Adrenal gland (tissue), 19 donors: Measurements from ENCODE around the gene CISH. TPM values are rescaled to one million over a fixed set of nuclear protein-coding genes. Genes with fewer than 3 reads are reported as not detected.

Experiments used
- DNase-seq, 7 donors: peaks; one replicate each; pipeline ENCODE4 v3.0.0-alpha.2; 2019 to 2020
- H3K27ac ChIP-seq, 5 donors: fragments of 200-600 bp; sonication (generic) in 4 of 5; 1 replicate in 3 of 5; 2 replicates in 2 of 5; pipeline versions ENCODE4 v1.5.1 to v1.8.0; 2016 to 2020; ENCODE audit warnings: mild to moderate bottlenecking in 1 of 5
- H3K27me3 ChIP-seq: fragments of 200-600 bp; 2 replicates; pipeline ENCODE4 v1.8.0; 2021
- H3K36me3 ChIP-seq, 2 donors: fragments of 200-600 bp; replicated peaks in 1 of 2; 1 replicate in 1 of 2; 2 replicates in 1 of 2; pipeline versions ENCODE4 v1.5.1 to v1.8.0; 2018 to 2022
- H3K4me1 ChIP-seq, 2 donors: fragments of 200-600 bp; replicated peaks in 1 of 2; 1 replicate in 1 of 2; 2 replicates in 1 of 2; pipeline versions ENCODE4 v1.5.1 to v1.8.0; 2018 to 2021
- H3K4me3 ChIP-seq, 4 donors: fragments of 200-600 bp; sonication (generic) in 3 of 4; one replicate each; pipeline ENCODE4 v1.5.1; 2016 to 2018
- H3K9me3 ChIP-seq, 3 donors: fragments of 200-600 bp; sonication (generic) in 1 of 3; replicated peaks in 1 of 3; 1 replicate in 2 of 3; 2 replicates in 1 of 3; pipeline versions ENCODE4 v1.5.1 to v1.8.0; 2016 to 2021
- CTCF ChIP-seq, 6 experiments: fragments of 450-650 bp in 4 of 6; fragments of 200-600 bp in 2 of 6; sonication (generic) in 1 of 6; IDR thresholded peaks; 1 replicate in 5 of 6; 2 replicates in 1 of 6; pipeline versions ENCODE4 v1.5.1 to v1.8.0; 2016 to 2021; ENCODE audit warnings: antibody characterized with exemption in 6 of 6, mild to moderate bottlenecking in 2 of 6, moderate library complexity in 1 of 6
- POLR2A ChIP-seq, 2 donors: fragments of 450-650 bp; IDR thresholded peaks; one replicate each; pipeline ENCODE4 v1.6.1; 2017; ENCODE audit warnings: antibody characterized with exemption in 2 of 2, mild to moderate bottlenecking in 2 of 2, moderate library complexity in 1 of 2
- WGBS, 4 donors: extraction: QIAGEN DNeasy Blood & Tissue Kit in 2 of 4; methylation state at CpG; one replicate each; pipeline versions ENCODE4 v1.1.5 to v1.1.7; 2013 to 2017; 5-methylcytosine and 5-hydroxymethylcytosine counted together
- intact Hi-C, 2 donors: fragments of 100-400 bp; cut with DNase I; formaldehyde crosslinking; loops; one replicate each; pipeline versions ENCODE4 v1.14.1 to v1.15.0; 2022 to 2023
- long read RNA-seq, 10 donors: library from polyadenylated mRNA in 3 of 10; unstranded in 2 of 10; stranded (forward) in 1 of 10; transcript quantifications; one replicate each; pipeline ENCODE4 v2.0.0 and lab custom pipeline, GENCODE V29; 2021 to 2026
- polyA plus RNA-seq, 3 donors: library from polyadenylated mRNA; stranded (reverse); fragments of 200-250 nt in 2 of 3; fragments of 350-450 nt in 1 of 3; fragmentation: Illumina TruSeq in 1 of 3; extraction: RNeasy Lipid Tissue Mini Kit (QIAGEN cat#74804) in 1 of 3; gene quantifications; one replicate each; pipeline ENCODE4 v1.2.3, GENCODE V29; 2013 to 2014
- total RNA-seq, 9 donors: library from RNA; depleted of rRNA in 4 of 9; stranded (reverse); fragments of >200 nt in 4 of 9; fragments of 120-200 nt in 1 of 9; fragmentation: NEBNext Ultra II Directional in 1 of 9; extraction: Animal tissue kit (Norgen Biotek cat#: 25700) in 1 of 9; gene quantifications; one replicate each; pipeline versions ENCODE4 v1.1.0 to v1.2.4, GENCODE V29; 2013 to 2023
- donor health status: healthy with polysubstance abuse.
- donor health status: Bipolar disorder and iron deficiency.
- donor health status: DM: yes; HTN: yes; CAD: no.
- donor health status: DM: no; HTN: no; CAD: no.
- donor health status: DM: no; HTN: no; CAD: no.
- donor health status: DM: yes; HTN: yes; CAD: no.

The CISH gene
- total RNA-seq (10 to 100 TPM in 2 of 9 donors, 1 to 10 TPM in 7; 2.3 to 12.6 (median 5.2) TPM), polyA plus RNA-seq (1 to 10 TPM; 1.8 to 9.1 (median 4.7) TPM)
- long read RNA-seq, donor 1, full-length matches to known transcripts = 3 of 3 reads
- long read RNA-seq, donor 1, partial matches to known transcripts = 0 of 3 reads
- long read RNA-seq, donor 1, other reads (novel, unspliced or antisense) = 0 of 3 reads
- long read RNA-seq, donor 2, full-length matches to known transcripts = 2 of 2 reads
- long read RNA-seq, donor 2, partial matches to known transcripts = 0 of 2 reads
- long read RNA-seq, donor 2, other reads (novel, unspliced or antisense) = 0 of 2 reads
- long read RNA-seq, donor 3 = 0 reads
- long read RNA-seq, donor 4, transcript CISH-201 (3 exons, 2,043 nt) = major isoform, 9 of 11 reads
- long read RNA-seq, donor 4, partial matches to known transcripts = 0 of 11 reads
- long read RNA-seq, donor 4, other reads (novel, unspliced or antisense) = 2 of 11 reads
- long read RNA-seq, donor 5, full-length matches to known transcripts = 16 of 18 reads
- long read RNA-seq, donor 5, partial matches to known transcripts = 0 of 18 reads
- long read RNA-seq, donor 5, other reads (novel, unspliced or antisense) = 2 of 18 reads
- long read RNA-seq, donor 6, partial matches to known transcripts = 0 of 3 reads
- long read RNA-seq, donor 6, other reads (novel, unspliced or antisense) = 0 of 3 reads
- long read RNA-seq, donor 7, partial matches to known transcripts = 0 of 1 reads
- long read RNA-seq, donor 7, other reads (novel, unspliced or antisense) = 0 of 1 reads
- long read RNA-seq, donor 8, full-length matches to known transcripts = 5 of 5 reads
- long read RNA-seq, donor 8, partial matches to known transcripts = 0 of 5 reads
- long read RNA-seq, donor 8, other reads (novel, unspliced or antisense) = 0 of 5 reads
- long read RNA-seq, donor 9, full-length matches to known transcripts = 1 of 1 reads
- long read RNA-seq, donor 9, partial matches to known transcripts = 0 of 1 reads
- long read RNA-seq, donor 9, other reads (novel, unspliced or antisense) = 0 of 1 reads
- long read RNA-seq, donor 10, partial matches to known transcripts = 0 of 1 reads
- long read RNA-seq, donor 10, other reads (novel, unspliced or antisense) = 0 of 1 reads

GRCh38 chr3:50611464-50612233 is at the start of gene CISH:
Gene CISH, minus strand, starts transcription at chr3:50611774. Its CDS starts 124 bp downstream, at chr3:50611650.
- Histone ChIP-seq H3K9me3 (no peaks in the 10 kb centered on the region), H3K27ac (peak within 1 kb of the TSS in 4 of 5 donors; percentile 43 to 83 (median 78)), H3K4me1 (peaks cover 7 to 36% of the 10 kb centered on the region in 2 donors), H3K27me3 (no peaks in the 10 kb centered on the region), H3K36me3 (peaks cover 0 to 11% of the 10 kb centered on the region in 2 donors), H3K4me3 (peak within 1 kb of the TSS; percentile 10 to 79 (median 44))
- TF ChIP-seq POLR2A (IDR thresholded peaks at IDR 0.05) (peak; percentile 62 to 69), CTCF (IDR thresholded peaks at IDR 0.05) (peak in 5 of 6 experiments; percentile 13 to 45 (median 17))
- 0 to 1% (median 0%) methylated on average over 6 to 75 of the region's 75 CpGs for WGBS, 4 donors
- intact Hi-C loops = loop anchor here (2.0 to 10.0 kb wide), 3 partner anchors 39 to 763 kb away; no protein-coding TSS in a partner anchor
- peak; percentile 95 to 97 (median 96) for DNase-seq

- 90 to 94% (median 93%) methylated on average over 7 to 10 of the region's 10 CpGs for WGBS, 4 donors
- Histone ChIP-seq H3K27ac (no peak overlapping the region), H3K4me3 (no peak overlapping the region), H3K36me3 (no peaks in the 10 kb centered on the region), H3K9me3 (no peaks in the 10 kb centered on the region), H3K4me1 (no peaks in the 10 kb centered on the region), H3K27me3 (no peaks in the 10 kb centered on the region)
- intact Hi-C loops = no loop called here
- DNase-seq = peak in 3 of 7 donors; percentile 4 to 23 (median 13)
- TF ChIP-seq CTCF (IDR thresholded peaks at IDR 0.05) (no peak), POLR2A (IDR thresholded peaks at IDR 0.05) (no peak)
Measured at GRCh38 chr3:50660386-50660785, 48.8 kb upstream of the CISH start.

GRCh38 chr3:50658831-50659230 is 47.3 kb upstream of the CISH start:
- no peaks in the 10 kb centered on the region for H3K4me1 ChIP-seq
- peak in 1 of 7 donors; percentile 5 for DNase-seq
- no peak for TF ChIP-seq POLR2A (IDR thresholded peaks at IDR 0.05)
- TF ChIP-seq CTCF (IDR thresholded peaks at IDR 0.05) = no peak
- intact Hi-C loops = no loop called here
- no peaks in the 10 kb centered on the region for H3K9me3 ChIP-seq
- H3K4me3 ChIP-seq = no peak overlapping the region
- 70 to 95% (median 90%) methylated on average over 2 to 3 of the region's 3 CpGs for WGBS, 4 donors
- H3K27ac ChIP-seq = no peak overlapping the region
- H3K27me3 ChIP-seq = no peaks in the 10 kb centered on the region
- H3K36me3 ChIP-seq = no peaks in the 10 kb centered on the region
